SK-N-SH treated with all-trans-retinoic acid at 6 μM for 48 hours (cell line): ENCODE results near the gene SLITRK1.

Experiments used
- ATAC-seq: fragments of 200-7000 bp; cut with Tn5 transposase; 3 replicates; pipeline ENCODE4 v1.9.1; 2020; ENCODE audit warnings: mild to moderate bottlenecking, moderate library complexity
- ARNTL ChIP-seq: fragments of 450-650 bp; formaldehyde crosslinking; IDR thresholded peaks from 2 replicates; pipeline ENCODE4 v1.5.0; 2020; ENCODE audit warnings: low read depth, mild to moderate bottlenecking, moderate library complexity, borderline replicate concordance
- CSDC2 ChIP-seq: fragments of 250-450 bp; sonication (Bioruptor Pico); IDR thresholded peaks from 2 replicates; pipeline ENCODE4 v1.5.0; 2020; ENCODE audit warnings: mild to moderate bottlenecking, moderate library complexity
- ESRRG ChIP-seq: fragments of 250-450 bp; sonication (Bioruptor Pico); IDR thresholded peaks from 2 replicates; pipeline ENCODE4 v1.6.1; 2021; ENCODE audit warnings: mild to moderate bottlenecking
- GLIS3 ChIP-seq: fragments of 250-450 bp; sonication (Bioruptor Pico); IDR thresholded peaks from 2 replicates; pipeline ENCODE4 v1.5.0; 2020; ENCODE audit warnings: mild to moderate bottlenecking, moderate library complexity
- ISL1 ChIP-seq: fragments of 250-450 bp; sonication (Bioruptor Pico); IDR thresholded peaks from 2 replicates; pipeline ENCODE4 v2.1.2; 2022; ENCODE audit warnings: mild to moderate bottlenecking, moderate library complexity
- OSR1 ChIP-seq: fragments of 250-450 bp; sonication (Bioruptor Pico); IDR thresholded peaks from 2 replicates; pipeline ENCODE4 v1.8.0; 2022; ENCODE audit warnings: moderate library complexity, mild to moderate bottlenecking, inconsistent platforms
- PATZ1 ChIP-seq: fragments of 250-450 bp; sonication (Bioruptor Pico); IDR thresholded peaks from 2 replicates; pipeline ENCODE4 v1.8.0; 2020; ENCODE audit warnings: mild to moderate bottlenecking, moderate library complexity, borderline replicate concordance
- PPARA ChIP-seq: fragments of 250-450 bp; sonication (Bioruptor Pico); IDR thresholded peaks from 2 replicates; pipeline ENCODE4 v1.5.0; 2020; ENCODE audit warnings: mild to moderate bottlenecking, borderline replicate concordance
- RARB ChIP-seq: fragments of 250-450 bp; sonication (Bioruptor Pico); IDR thresholded peaks from 2 replicates; pipeline ENCODE4 v1.8.0; 2021; ENCODE audit warnings: mild to moderate bottlenecking, moderate library complexity
- SNAI2 ChIP-seq: fragments of 250-450 bp; sonication (Bioruptor Pico); IDR thresholded peaks from 2 replicates; pipeline ENCODE4 v1.5.0; 2020; ENCODE audit warnings: mild to moderate bottlenecking, moderate library complexity
- TCF4 ChIP-seq: fragments of 250-450 bp; sonication (Bioruptor Pico); IDR thresholded peaks from 2 replicates; pipeline ENCODE4 v1.8.0; 2021; ENCODE audit warnings: mild to moderate bottlenecking, moderate library complexity, borderline replicate concordance
- TOX ChIP-seq: fragments of 250-450 bp; sonication (Bioruptor Pico); IDR thresholded peaks from 2 replicates; pipeline ENCODE4 v1.8.0; 2021; ENCODE audit warnings: mild to moderate bottlenecking, moderate library complexity, borderline replicate concordance
- TSHZ2 ChIP-seq: fragments of 250-450 bp; sonication (Bioruptor Pico); IDR thresholded peaks from 2 replicates; pipeline ENCODE4 v1.5.0; 2020; ENCODE audit warnings: mild to moderate bottlenecking, moderate library complexity
- ZC3H10 ChIP-seq: fragments of 250-450 bp; sonication (Bioruptor Pico); IDR thresholded peaks from 2 replicates; pipeline ENCODE4 v1.5.1; 2021; ENCODE audit warnings: mild to moderate bottlenecking, moderate library complexity
- ZFP3 ChIP-seq: fragments of 250-450 bp; sonication (Bioruptor Pico); IDR thresholded peaks from 2 replicates; pipeline ENCODE4 v1.5.0; 2020; ENCODE audit warnings: mild to moderate bottlenecking, moderate library complexity
- ZFP30 ChIP-seq: fragments of 450-650 bp; formaldehyde crosslinking; IDR thresholded peaks from 2 replicates; pipeline ENCODE4 v1.5.0; 2022; ENCODE audit warnings: mild to moderate bottlenecking, moderate library complexity
- ZNF565 ChIP-seq: fragments of 450-650 bp; formaldehyde crosslinking; conservative IDR thresholded peaks from 2 replicates; pipeline ENCODE4 v1.5.0; 2020; ENCODE audit warnings: low read depth, mild to moderate bottlenecking, moderate library complexity
- ZNF70 ChIP-seq: fragments of 450-650 bp; formaldehyde crosslinking; IDR thresholded peaks from 2 replicates; pipeline ENCODE4 v1.5.0; 2020; ENCODE audit warnings: mild to moderate bottlenecking, moderate library complexity
- ZNF8 ChIP-seq: fragments of 450-650 bp; formaldehyde crosslinking; IDR thresholded peaks from 2 replicates; pipeline ENCODE4 v1.5.0; 2020; ENCODE audit warnings: mild to moderate bottlenecking, moderate library complexity
- TF ChIP-seq, protein P1 (sequence below): fragments of 250-450 bp; sonication (Bioruptor Pico); IDR thresholded peaks from 2 replicates; pipeline ENCODE4 v1.5.1; 2021; ENCODE audit warnings: mild to moderate bottlenecking, moderate library complexity
- TF ChIP-seq, protein P2 (sequence below): fragments of 250-450 bp; sonication (Bioruptor Pico); IDR thresholded peaks from 2 replicates; pipeline ENCODE4 v1.5.1; 2020; ENCODE audit warnings: low read depth, mild to moderate bottlenecking, moderate library complexity
- TF ChIP-seq, protein P3 (sequence below): fragments of 250-450 bp; sonication (Bioruptor Pico); IDR thresholded peaks from 2 replicates; pipeline ENCODE4 v1.8.0; 2021; ENCODE audit warnings: low read depth, mild to moderate bottlenecking, moderate library complexity, borderline replicate concordance

Gene SLITRK1

GRCh38 chr13:83876546-83876945, 5.7 kb downstream of the SLITRK1 start:
- ATAC-seq: no peak
- TF ChIP-seq ZNF70 (CRISPR knock-in tag) (no peak), TSHZ2 (CRISPR knock-in tag) (no peak), PATZ1 (CRISPR knock-in tag) (no peak), ARNTL (no peak), ZNF565 (CRISPR knock-in tag) (no peak), TCF4 (CRISPR knock-in tag) (no peak), PPARA (no peak), TOX (CRISPR knock-in tag) (no peak), SNAI2 (CRISPR knock-in tag) (no peak), ZNF8 (CRISPR knock-in tag) (no peak), CSDC2 (no peak), OSR1 (CRISPR knock-in tag) (no peak), ZFP30 (CRISPR knock-in tag) (no peak), ZC3H10 (no peak), ZFP3 (CRISPR knock-in tag) (no peak), ISL1 (CRISPR knock-in tag) (no peak), RARB (CRISPR knock-in tag) (no peak)
- TF ChIP-seq, protein P1, sequence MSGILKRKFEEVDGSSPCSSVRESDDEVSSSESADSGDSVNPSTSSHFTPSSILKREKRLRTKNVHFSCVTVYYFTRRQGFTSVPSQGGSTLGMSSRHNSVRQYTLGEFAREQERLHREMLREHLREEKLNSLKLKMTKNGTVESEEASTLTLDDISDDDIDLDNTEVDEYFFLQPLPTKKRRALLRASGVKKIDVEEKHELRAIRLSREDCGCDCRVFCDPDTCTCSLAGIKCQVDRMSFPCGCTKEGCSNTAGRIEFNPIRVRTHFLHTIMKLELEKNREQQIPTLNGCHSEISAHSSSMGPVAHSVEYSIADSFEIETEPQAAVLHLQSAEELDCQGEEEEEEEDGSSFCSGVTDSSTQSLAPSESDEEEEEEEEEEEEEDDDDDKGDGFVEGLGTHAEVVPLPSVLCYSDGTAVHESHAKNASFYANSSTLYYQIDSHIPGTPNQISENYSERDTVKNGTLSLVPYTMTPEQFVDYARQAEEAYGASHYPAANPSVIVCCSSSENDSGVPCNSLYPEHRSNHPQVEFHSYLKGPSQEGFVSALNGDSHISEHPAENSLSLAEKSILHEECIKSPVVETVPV (CRISPR knock-in tag): no peak
- TF ChIP-seq, protein P2, sequence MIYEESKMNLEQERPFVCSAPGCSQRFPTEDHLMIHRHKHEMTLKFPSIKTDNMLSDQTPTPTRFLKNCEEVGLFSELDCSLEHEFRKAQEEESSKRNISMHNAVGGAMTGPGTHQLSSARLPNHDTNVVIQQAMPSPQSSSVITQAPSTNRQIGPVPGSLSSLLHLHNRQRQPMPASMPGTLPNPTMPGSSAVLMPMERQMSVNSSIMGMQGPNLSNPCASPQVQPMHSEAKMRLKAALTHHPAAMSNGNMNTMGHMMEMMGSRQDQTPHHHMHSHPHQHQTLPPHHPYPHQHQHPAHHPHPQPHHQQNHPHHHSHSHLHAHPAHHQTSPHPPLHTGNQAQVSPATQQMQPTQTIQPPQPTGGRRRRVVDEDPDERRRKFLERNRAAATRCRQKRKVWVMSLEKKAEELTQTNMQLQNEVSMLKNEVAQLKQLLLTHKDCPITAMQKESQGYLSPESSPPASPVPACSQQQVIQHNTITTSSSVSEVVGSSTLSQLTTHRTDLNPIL (CRISPR knock-in tag): no peak
- TF ChIP-seq, protein P3, sequence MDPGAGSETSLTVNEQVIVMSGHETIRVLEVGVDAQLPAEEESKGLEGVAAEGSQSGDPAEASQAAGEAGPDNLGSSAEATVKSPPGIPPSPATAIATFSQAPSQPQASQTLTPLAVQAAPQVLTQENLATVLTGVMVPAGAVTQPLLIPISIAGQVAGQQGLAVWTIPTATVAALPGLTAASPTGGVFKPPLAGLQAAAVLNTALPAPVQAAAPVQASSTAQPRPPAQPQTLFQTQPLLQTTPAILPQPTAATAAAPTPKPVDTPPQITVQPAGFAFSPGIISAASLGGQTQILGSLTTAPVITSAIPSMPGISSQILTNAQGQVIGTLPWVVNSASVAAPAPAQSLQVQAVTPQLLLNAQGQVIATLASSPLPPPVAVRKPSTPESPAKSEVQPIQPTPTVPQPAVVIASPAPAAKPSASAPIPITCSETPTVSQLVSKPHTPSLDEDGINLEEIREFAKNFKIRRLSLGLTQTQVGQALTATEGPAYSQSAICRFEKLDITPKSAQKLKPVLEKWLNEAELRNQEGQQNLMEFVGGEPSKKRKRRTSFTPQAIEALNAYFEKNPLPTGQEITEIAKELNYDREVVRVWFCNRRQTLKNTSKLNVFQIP (CRISPR knock-in tag): no peak

DNA sequence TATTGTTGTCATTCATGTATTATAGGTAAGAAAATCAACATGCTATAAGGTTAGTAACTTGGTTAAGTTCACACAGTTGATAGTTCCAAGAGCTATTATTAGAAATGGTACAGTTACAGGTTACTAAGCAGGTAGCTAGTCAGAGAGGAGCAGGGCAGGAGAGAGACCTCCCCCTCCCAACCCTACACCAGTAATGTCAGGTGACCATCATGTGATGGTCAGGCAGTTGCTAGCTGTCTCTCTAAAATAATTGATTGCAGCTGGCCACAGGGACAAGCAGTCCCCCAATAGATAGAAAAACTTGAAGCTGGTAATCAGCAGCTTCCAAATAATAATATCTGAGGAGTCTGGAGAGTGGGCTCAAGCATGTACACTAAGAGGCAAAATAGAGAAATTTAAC, 14.6 kb downstream of the SLITRK1 start:
- no peak for ATAC-seq
- TF ChIP-seq, protein P1 (CRISPR knock-in tag): no peak
- TF ChIP-seq ESRRG (CRISPR knock-in tag) (no peak), ZFP3 (CRISPR knock-in tag) (no peak), TCF4 (CRISPR knock-in tag) (no peak), GLIS3 (no peak), ZFP30 (CRISPR knock-in tag) (no peak), TSHZ2 (CRISPR knock-in tag) (no peak)
- TF ChIP-seq, protein P3 (CRISPR knock-in tag): no peak
- TF ChIP-seq, all 23 proteins: peak for 0
